CD14-positive monocyte (primary cell): ENCODE results near the gene KCTD13. TPM values are rescaled to one million over a fixed set of nuclear protein-coding genes. Genes with fewer than 3 reads are reported as not detected.
A peak's percentile ranks its signal among the peaks of the same experiment; 100 is the strongest.

Source experiments
- DNase-seq, 3 donors: peaks; one replicate each; pipeline ENCODE4 v3.0.0-alpha.2; 2011 to 2022
- H2AFZ ChIP-seq: 2 replicates; pipeline ENCODE4 v1.6.0; 2012; ENCODE audit warnings: mild to moderate bottlenecking, low read depth, low read length, inconsistent platforms; ENCODE audit not compliant: insufficient read depth, poor library complexity, severe bottlenecking
- H3K27ac ChIP-seq, 2 donors: 1 replicate in 1 of 2; 2 replicates in 1 of 2; pipeline ENCODE4 v1.5.1; 2012 to 2013; ENCODE audit warnings: low read length in 2 of 2, control low read depth in 1 of 2, inconsistent platforms in 1 of 2, low read depth in 1 of 2, mild to moderate bottlenecking in 1 of 2
- H3K27me3 ChIP-seq, 2 donors: one replicate each; pipeline versions ENCODE4 v1.6.0 to v1.6.1; 2011 to 2013; ENCODE audit warnings: low read length in 2 of 2; ENCODE audit not compliant: control insufficient read depth in 2 of 2, insufficient read depth in 2 of 2
- H3K36me3 ChIP-seq, 2 donors: replicated peaks in 1 of 2; 1 replicate in 1 of 2; 2 replicates in 1 of 2; pipeline versions ENCODE4 v1.5.1 to v1.6.1; 2012 to 2013; ENCODE audit warnings: low read length in 2 of 2, control low read depth in 1 of 2, inconsistent platforms in 1 of 2, mild to moderate bottlenecking in 1 of 2; ENCODE audit not compliant: insufficient read depth in 2 of 2, control insufficient read depth in 1 of 2
- H3K4me1 ChIP-seq, 2 donors: 1 replicate in 1 of 2; 2 replicates in 1 of 2; pipeline versions ENCODE4 v1.5.1 to v1.6.1; 2012 to 2013; ENCODE audit warnings: low read length in 2 of 2, control low read depth in 1 of 2, inconsistent platforms in 1 of 2, mild to moderate bottlenecking in 1 of 2, moderate library complexity in 1 of 2; ENCODE audit not compliant: insufficient read depth in 2 of 2, control insufficient read depth in 1 of 2
- H3K4me2 ChIP-seq: replicated peaks from 2 replicates; pipeline ENCODE3; 2012; ENCODE audit warnings: low read length, moderate library complexity, mild to moderate bottlenecking; ENCODE audit not compliant: poor library complexity, severe bottlenecking; ENCODE audit errors: extremely low read depth
- H3K4me3 ChIP-seq, 3 experiments: fragments of 200-600 bp in 1 of 3; sonication (generic) in 1 of 3; replicated peaks in 1 of 3; 1 replicate in 2 of 3; 2 replicates in 1 of 3; pipeline ENCODE4 v1.5.1; 2011 to 2013; ENCODE audit warnings: low read length in 3 of 3, mild to moderate bottlenecking in 3 of 3, control low read depth in 2 of 3, low read depth in 2 of 3, inconsistent platforms in 1 of 3, moderate library complexity in 1 of 3
- H3K79me2 ChIP-seq: 2 replicates; pipeline ENCODE4 v1.6.0; 2012; ENCODE audit warnings: mild to moderate bottlenecking, control low read depth, inconsistent platforms, low read length, moderate library complexity; ENCODE audit not compliant: insufficient read depth
- H3K9ac ChIP-seq: 2 replicates; pipeline ENCODE4 v1.6.0; 2017; ENCODE audit warnings: low read length, mild to moderate bottlenecking; ENCODE audit not compliant: insufficient read depth, poor library complexity, severe bottlenecking
- H3K9me3 ChIP-seq, 2 donors: replicated peaks in 1 of 2; 1 replicate in 1 of 2; 2 replicates in 1 of 2; pipeline versions ENCODE4 v1.5.1 to v1.6.1; 2012 to 2013; ENCODE audit warnings: low read length in 2 of 2, control low read depth in 1 of 2; ENCODE audit not compliant: control insufficient read depth in 1 of 2, insufficient read depth in 1 of 2
- H4K20me1 ChIP-seq: 2 replicates; pipeline ENCODE4 v1.6.0; 2012; ENCODE audit warnings: mild to moderate bottlenecking, low read length, control low read depth, moderate library complexity; ENCODE audit not compliant: insufficient read depth
- H3K27ac Mint-ChIP-seq, 7 donors: one replicate each; pipeline ENCODE4 v1.8.0; 2020; ENCODE audit warnings: mild to moderate bottlenecking in 7 of 7, mixed read lengths in 7 of 7, moderate library complexity in 6 of 7, inconsistent platforms in 2 of 7
- H3K27me3 Mint-ChIP-seq, 3 donors: one replicate each; pipeline ENCODE4 v1.8.0; 2021 to 2022; ENCODE audit warnings: low read depth in 3 of 3, mild to moderate bottlenecking in 3 of 3, mixed read lengths in 3 of 3, moderate library complexity in 3 of 3, inconsistent platforms in 1 of 3
- H3K36me3 Mint-ChIP-seq, 2 donors: one replicate each; pipeline ENCODE4 v1.8.0; 2020; ENCODE audit warnings: mixed read lengths in 2 of 2, inconsistent platforms in 1 of 2, mild to moderate bottlenecking in 1 of 2
- H3K4me1 Mint-ChIP-seq: one replicate; pipeline ENCODE4 v1.8.0; 2020; ENCODE audit warnings: mild to moderate bottlenecking, mixed read lengths
- H3K4me3 Mint-ChIP-seq, 2 donors: one replicate each; pipeline ENCODE4 v1.8.0; 2020; ENCODE audit warnings: mild to moderate bottlenecking in 2 of 2, mixed read lengths in 2 of 2, moderate library complexity in 1 of 2
- H3K9me3 Mint-ChIP-seq, 7 donors: one replicate each; pipeline ENCODE4 v1.8.0; 2020 to 2022; ENCODE audit warnings: mixed read lengths in 7 of 7, mild to moderate bottlenecking in 6 of 7, moderate library complexity in 6 of 7, inconsistent platforms in 2 of 7
- CTCF ChIP-seq: fragments of 200-600 bp; IDR thresholded peaks from one replicate; pipeline ENCODE4 v1.8.0; 2022; ENCODE audit warnings: antibody characterized with exemption, mild to moderate bottlenecking
- WGBS: methylation state at CpG from one replicate; pipeline ENCODE4 v1.1.5; 2013; ENCODE audit warnings: missing lambda C conversion rate; ENCODE audit not compliant: insufficient coverage; 5-methylcytosine and 5-hydroxymethylcytosine counted together
- intact Hi-C, 2 donors: fragments of 100-400 bp; cut with micrococcal nuclease; formaldehyde crosslinking; loops; one replicate each; pipeline versions ENCODE4 v1.15.0 to v1.15.1; 2023
- polyA plus RNA-seq, 3 donors: library from polyadenylated mRNA; depleted of rRNA in 1 of 3; unstranded in 2 of 3; stranded (reverse) in 1 of 3; fragments of 300-500 nt in 2 of 3; fragments of >200 nt in 1 of 3; fragmentation: Illumina TruSeq in 2 of 3; gene quantifications; 1 replicate in 2 of 3; 2 replicates in 1 of 3; pipeline ENCODE4 v1.2.3, GENCODE V29; 2012 to 2021

The KCTD13 gene
- polyA plus RNA-seq, 3 donors = 4.0 to 36.6 (median 4.7) TPM

- peaks cover 16 to 23% of the 10 kb centered on the region in 2 donors for H3K4me1 ChIP-seq
- H3K36me3 Mint-ChIP-seq = peaks cover 14 to 15% of the 10 kb centered on the region in 2 donors
- H3K36me3 ChIP-seq = peaks cover 11 to 12% of the 10 kb centered on the region in 2 donors
- peak overlapping the region; percentile 70 for H3K9ac ChIP-seq
- peaks cover 28% of the 10 kb centered on the region for H4K20me1 ChIP-seq
- no peaks in the 10 kb centered on the region for H3K27me3 ChIP-seq
- no peaks in the 10 kb centered on the region for H3K9me3 ChIP-seq
- H3K4me2 ChIP-seq = peak overlapping the region; percentile 84
- peak overlapping the region in 2 of 3 experiments; percentile 77 to 94 for H3K4me3 ChIP-seq
- peak overlapping the region; percentile 94 for H2AFZ ChIP-seq
- peaks cover 0 to 3% (median 0%) of the 10 kb centered on the region in 3 donors for H3K27me3 Mint-ChIP-seq
- H3K9me3 Mint-ChIP-seq = no peaks in the 10 kb centered on the region
- H3K4me3 Mint-ChIP-seq = peak overlapping the region; percentile 93 to 98
- H3K27ac Mint-ChIP-seq = peak overlapping the region in 4 of 7 donors; percentile 75 to 95 (median 91)
- peaks cover 33% of the 10 kb centered on the region for H3K79me2 ChIP-seq
- no peak overlapping the region for H3K27ac ChIP-seq
- 84% methylated on average over 10 of the region's 12 CpGs for WGBS
- DNase-seq = no peak
- no peak for TF ChIP-seq CTCF
- peaks cover 29% of the 10 kb centered on the region for H3K4me1 Mint-ChIP-seq
- intact Hi-C loops = loop anchor here (5.0 to 10.0 kb wide), 2 partner anchors 35 to 62 kb away; partner anchors contain the start of genes TMEM219 (in 2 of the 2) and CDIPT (in 1 of the 2)
Measured at GRCh38 chr16:29927070-29927905, 1.3 kb upstream of the KCTD13 start.

- no peaks in the 10 kb centered on the region for H3K27me3 ChIP-seq
- WGBS = 0% methylated on average over 11 of the region's 12 CpGs
- no peaks in the 10 kb centered on the region for H3K9me3 ChIP-seq
- H3K27ac ChIP-seq = peak overlapping the region; percentile 62 to 77
- no peak for DNase-seq
- peak overlapping the region; percentile 77 to 94 (median 87) for H3K4me3 ChIP-seq
- H3K4me2 ChIP-seq = peak overlapping the region; percentile 84
- Mint-ChIP-seq H3K27ac (peak overlapping the region; percentile 88 to 95 (median 93)), H3K4me3 (peak overlapping the region; percentile 93 to 98), H3K4me1 (peaks cover 29% of the 10 kb centered on the region), H3K36me3 (peaks cover 17 to 19% of the 10 kb centered on the region in 2 donors), H3K9me3 (no peaks in the 10 kb centered on the region), H3K27me3 (peaks cover 0 to 3% (median 0%) of the 10 kb centered on the region in 3 donors)
- TF ChIP-seq CTCF = no peak
- H4K20me1 ChIP-seq = peaks cover 31% of the 10 kb centered on the region
- H2AFZ ChIP-seq = peak overlapping the region; percentile 94
- peaks cover 16 to 23% of the 10 kb centered on the region in 2 donors for H3K4me1 ChIP-seq
- intact Hi-C loops = loop anchor here (5.0 to 10.0 kb wide), 2 partner anchors 36 to 62 kb away; partner anchors contain the start of genes TMEM219 (in 2 of the 2) and CDIPT (in 1 of the 2)
- H3K36me3 ChIP-seq = peaks cover 17 to 18% of the 10 kb centered on the region in 2 donors
- peak overlapping the region; percentile 70 for H3K9ac ChIP-seq
- H3K79me2 ChIP-seq = peaks cover 36% of the 10 kb centered on the region
Measured at GRCh38 chr16:29926711-29927052, 656 bp upstream of the KCTD13 start.
